ENCODE data around the gene POC1A. TPM values are rescaled to one million over a fixed set of nuclear protein-coding genes. Genes with fewer than 3 reads are reported as not detected.

Gene POC1A
- total and polyA plus RNA-seq, 2 of the 4 experiments (the other 2 are of a cell fraction) = 10.6 to 11.5 TPM

DNA sequence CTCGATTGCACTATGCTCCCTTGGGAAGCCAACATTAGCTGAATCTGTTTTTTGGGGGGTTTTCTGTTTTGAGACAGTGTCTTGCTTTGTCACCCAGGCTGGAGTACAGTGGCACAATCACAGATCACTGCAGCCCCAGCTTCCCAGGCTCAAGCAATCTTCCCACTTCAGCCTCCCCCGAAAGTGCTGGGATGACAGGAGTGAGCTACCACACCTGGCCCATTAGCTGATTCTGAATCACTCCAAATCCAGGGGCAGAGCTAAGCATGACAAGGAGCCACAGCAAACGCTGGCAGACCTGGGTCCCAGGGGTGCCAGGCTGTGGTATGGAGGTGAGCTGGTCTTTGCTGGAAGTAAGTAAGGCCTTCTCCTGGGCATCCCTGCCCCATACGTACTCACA is 18.9 kb downstream of the POC1A start:
- Histone ChIP-seq H3K4me3 (ENCODE audit: insufficient read depth, low read depth, low read length) (no peak overlapping the region), H3K23ac (ENCODE audit: low read depth, low read length) (no peak overlapping the region), H4K91ac (ENCODE audit: insufficient read depth, low read depth, low read length) (no peak overlapping the region), H3K27ac (ENCODE audit: insufficient read depth, low read length) (no peak overlapping the region), H3K14ac (replicated peaks; ENCODE audit: low read depth, low read length) (no peak overlapping the region), H4K5ac (ENCODE audit: low read depth, low read length) (no peak overlapping the region), H3K4ac (ENCODE audit: low read depth, low read length) (no peak overlapping the region), H3K36me3 (ENCODE audit: control insufficient read depth, insufficient read depth, low read length) (no peaks in the 10 kb centered on the region; the same call in 1 of the 2 replicates), H3K4me1 (ENCODE audit: control insufficient read depth, insufficient read depth, low read length) (no peaks in the 10 kb centered on the region), H3K9me3 (ENCODE audit: control insufficient read depth, insufficient read depth, low read length) (no peaks in the 10 kb centered on the region), H2AK9ac (replicated peaks; ENCODE audit: low read depth, low read length, poor library complexity) (no peak overlapping the region), H4K8ac (ENCODE audit: low read depth in 2 of 2, low read length in 2 of 2) (no peak overlapping the region), H3K4me2 (ENCODE audit: low read depth, low read length) (no peak overlapping the region), H3K56ac (ENCODE audit: extremely low read depth, insufficient read depth, low read length) (no peak overlapping the region), H3K27me3 (ENCODE audit: control insufficient read depth, insufficient read depth, low read length) (no peaks in the 10 kb centered on the region), H2AFZ (replicated peaks; ENCODE audit: low read length, poor library complexity) (no peak overlapping the region), H2BK5ac (ENCODE audit: low read depth, low read length, poor library complexity, severe bottlenecking) (no peak overlapping the region), H2BK15ac (ENCODE audit: low read depth, low read length) (no peak overlapping the region), H2BK120ac (ENCODE audit: low read depth, low read length) (no peak overlapping the region), H2AK5ac (ENCODE audit: low read depth, low read length) (no peak overlapping the region), H3K18ac (ENCODE audit: low read depth, low read length) (no peak overlapping the region), H3K9me1 (ENCODE audit: insufficient read depth, low read length) (no peaks in the 10 kb centered on the region), H4K20me1 (ENCODE audit: insufficient read depth, low read length) (no peaks in the 10 kb centered on the region), H3K79me1 (ENCODE audit: low read depth in 1 of 2, low read length in 2 of 2) (peaks cover 11 to 22% of the 10 kb centered on the region in 2 experiments), H3K9ac (ENCODE audit: low read depth, low read length) (no peak overlapping the region), H2BK20ac (ENCODE audit: low read depth, low read length) (no peak overlapping the region)
- POLR2A ChIA-PET (ENCODE audit: unreplicated experiment) = no interaction called here
- intact Hi-C loops (cut with micrococcal nuclease) (no loop called here), dilution Hi-C loops (cut with HindIII; ENCODE audit: low sequenced_read_pairs, unreplicated experiment) (no loop called here), in situ Hi-C loops (cut with MboI; ENCODE audit: low sequenced_read_pairs) (no loop called here)
- ATAC-seq (ENCODE audit: low read depth) (no peak), DNase-seq (no peak)
- CTCF ChIA-PET = no interaction called here
- no peak for TF ChIP-seq USF2 (IDR thresholded peaks at IDR 0.05; ENCODE audit: low read depth, low read length)
- no peak for TF ChIP-seq SMC3 (IDR thresholded peaks at IDR 0.05; ENCODE audit: low read depth, low read length)
- no peak for TF ChIP-seq RCOR1 (IDR thresholded peaks at IDR 0.05; ENCODE audit: insufficient replicate concordance, low read length)
- TF ChIP-seq, protein P1, sequence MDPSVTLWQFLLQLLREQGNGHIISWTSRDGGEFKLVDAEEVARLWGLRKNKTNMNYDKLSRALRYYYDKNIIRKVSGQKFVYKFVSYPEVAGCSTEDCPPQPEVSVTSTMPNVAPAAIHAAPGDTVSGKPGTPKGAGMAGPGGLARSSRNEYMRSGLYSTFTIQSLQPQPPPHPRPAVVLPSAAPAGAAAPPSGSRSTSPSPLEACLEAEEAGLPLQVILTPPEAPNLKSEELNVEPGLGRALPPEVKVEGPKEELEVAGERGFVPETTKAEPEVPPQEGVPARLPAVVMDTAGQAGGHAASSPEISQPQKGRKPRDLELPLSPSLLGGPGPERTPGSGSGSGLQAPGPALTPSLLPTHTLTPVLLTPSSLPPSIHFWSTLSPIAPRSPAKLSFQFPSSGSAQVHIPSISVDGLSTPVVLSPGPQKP (IDR thresholded peaks at IDR 0.05; ENCODE audit: borderline replicate concordance, low read depth, low read length) = no peak
- no peak for TF ChIP-seq MAFK (IDR thresholded peaks at IDR 0.05; ENCODE audit: low read depth, low read length)
- WGBS, 2 experiments (ENCODE audit: extremely low coverage in 2 of 2, insufficient read length in 1 of 2) = 60% methylated on average over 1 of the region's 4 CpGs; no CpG with 5 or more reads in 1 of the 2 experiments
- no TSS peak for BruUV-seq (replicated peaks)

Data from IMR-90 (cell line).